Measurements from ENCODE around the gene ACTL6A. TPM values are rescaled to one million over a fixed set of nuclear protein-coding genes. Genes with fewer than 3 reads are reported as not detected.
A peak's percentile ranks its signal among the peaks of the same experiment; 100 is the strongest.

Gene ACTL6A
- total RNA-seq, 2 donors from 2014 or later: 37.2 to 49.7 TPM

DNA sequence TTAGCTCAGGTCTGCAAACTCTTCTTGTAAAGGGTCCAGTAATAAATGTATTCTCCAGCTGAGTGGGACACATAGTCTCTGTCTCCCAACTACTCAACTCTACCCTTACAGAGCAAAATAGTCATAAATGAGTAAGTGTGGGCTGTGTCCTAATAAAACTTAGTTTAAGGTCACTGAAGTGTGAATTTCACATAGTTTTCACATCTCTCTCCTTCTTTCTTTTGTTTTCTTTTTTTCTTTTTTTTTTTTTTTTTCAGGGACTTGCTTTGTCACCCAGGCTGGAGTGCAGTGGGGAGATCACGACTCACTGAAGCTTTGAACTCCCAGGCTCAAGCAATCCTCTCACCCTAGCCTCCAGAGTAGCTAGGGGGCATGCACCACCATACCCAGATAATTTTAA, 1.9 kb upstream of the ACTL6A start:
- Histone ChIP-seq H3K9ac (ENCODE audit: low read depth in 2 of 2, low read length in 2 of 2) (no peak overlapping the region), H3K36me3 (no peaks in the 10 kb centered on the region), H3K4me1 (peaks cover 7% of the 10 kb centered on the region), H3K9me3 (no peaks in the 10 kb centered on the region), H3K4me3 (no peak overlapping the region), H3K27ac (no peak overlapping the region), H3K27me3 (no peaks in the 10 kb centered on the region)
- no peak for DNase-seq
- TF ChIP-seq CTCF (IDR thresholded peaks at IDR 0.05): no peak
- intact Hi-C loops (cut with DNase I): loop anchor here (10.0 kb wide), 1 partner anchor 236 kb away; the partner anchor contains the start of gene ZNF639

DNA sequence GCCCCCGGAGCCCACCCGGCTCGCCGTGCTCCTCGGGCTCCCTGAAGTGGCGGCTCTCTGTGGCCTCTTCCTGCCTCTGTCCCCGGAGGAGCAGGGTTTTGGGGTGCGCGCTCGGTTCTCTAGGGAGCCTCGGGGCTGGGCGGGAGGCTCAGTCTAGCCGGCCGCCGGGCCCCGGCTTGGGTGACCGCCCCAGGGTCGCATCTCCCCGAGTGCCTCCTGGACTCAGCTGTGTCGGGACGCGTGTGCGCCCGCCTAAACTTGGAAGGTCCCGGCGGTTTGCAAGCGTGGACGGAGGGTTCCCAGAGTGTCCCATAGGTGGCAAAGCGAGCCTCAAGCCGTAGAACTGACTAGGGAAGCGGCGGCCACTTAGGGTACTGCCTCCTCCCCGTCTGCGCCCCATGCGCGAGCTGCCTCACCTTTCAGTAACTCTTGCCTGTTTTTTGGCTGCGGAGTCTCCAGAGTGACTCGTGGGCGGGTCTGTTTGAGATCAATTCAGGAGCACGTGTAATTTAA, 601 bp downstream of the ACTL6A start:
- intact Hi-C loops (cut with DNase I): loop anchor here (10.0 kb wide), 1 partner anchor 239 kb away; the partner anchor contains the start of gene ZNF639
- Histone ChIP-seq H3K9ac (ENCODE audit: low read depth in 2 of 2, low read length in 2 of 2) (peak overlapping the region; percentile 73 to 77), H3K36me3 (no peaks in the 10 kb centered on the region), H3K27ac (peak overlapping the region; percentile 85), H3K27me3 (no peaks in the 10 kb centered on the region), H3K9me3 (no peaks in the 10 kb centered on the region), H3K4me1 (peaks cover 7% of the 10 kb centered on the region), H3K4me3 (peak overlapping the region; percentile 91)
- TF ChIP-seq CTCF (IDR thresholded peaks at IDR 0.05): peak; percentile 57
- peak; percentile 61 for DNase-seq

GRCh38 chr3:179565496-179565895, 2.8 kb downstream of the ACTL6A start:
- Histone ChIP-seq H3K9me3 (no peaks in the 10 kb centered on the region), H3K27me3 (no peaks in the 10 kb centered on the region), H3K4me3 (no peak overlapping the region), H3K9ac (ENCODE audit: low read depth in 2 of 2, low read length in 2 of 2) (no peak overlapping the region), H3K36me3 (no peaks in the 10 kb centered on the region), H3K27ac (no peak overlapping the region), H3K4me1 (peaks cover 7% of the 10 kb centered on the region)
- DNase-seq: no peak
- TF ChIP-seq CTCF (IDR thresholded peaks at IDR 0.05): no peak
- intact Hi-C loops (cut with DNase I): loop anchor here (10.0 kb wide), 1 partner anchor 241 kb away; the partner anchor contains the start of gene ZNF639

DNA sequence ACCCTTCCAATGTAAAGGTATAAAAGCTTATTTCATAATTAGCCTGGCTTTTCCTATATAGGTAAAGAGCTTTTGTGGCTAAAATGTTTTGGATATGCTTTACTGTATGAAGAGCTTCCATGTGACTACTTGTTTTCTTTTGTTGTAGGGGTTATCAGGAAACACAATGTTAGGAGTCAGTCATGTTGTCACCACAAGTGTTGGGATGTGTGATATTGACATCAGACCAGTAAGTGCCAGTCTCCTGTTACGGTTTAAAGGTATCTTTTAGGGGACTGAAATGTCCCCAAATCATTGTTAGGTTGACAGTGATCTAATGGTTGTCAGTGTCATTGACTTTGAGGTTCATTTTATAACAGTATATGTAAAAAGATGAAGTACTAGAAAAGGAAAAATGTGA, 18.3 kb downstream of the ACTL6A start:
- no peak for TF ChIP-seq CTCF (IDR thresholded peaks at IDR 0.05)
- H3K9me3 ChIP-seq: no peaks in the 10 kb centered on the region
- intact Hi-C loops (cut with DNase I): no loop called here
- H3K4me1 ChIP-seq: no peaks in the 10 kb centered on the region
- no peak for DNase-seq
- H3K36me3 ChIP-seq: peaks cover 16% of the 10 kb centered on the region
- no peaks in the 10 kb centered on the region for H3K27me3 ChIP-seq
- no peak overlapping the region for H3K27ac ChIP-seq
- no peak overlapping the region for H3K4me3 ChIP-seq
- no peak overlapping the region for H3K9ac ChIP-seq (ENCODE audit: low read depth in 2 of 2, low read length in 2 of 2)

DNA sequence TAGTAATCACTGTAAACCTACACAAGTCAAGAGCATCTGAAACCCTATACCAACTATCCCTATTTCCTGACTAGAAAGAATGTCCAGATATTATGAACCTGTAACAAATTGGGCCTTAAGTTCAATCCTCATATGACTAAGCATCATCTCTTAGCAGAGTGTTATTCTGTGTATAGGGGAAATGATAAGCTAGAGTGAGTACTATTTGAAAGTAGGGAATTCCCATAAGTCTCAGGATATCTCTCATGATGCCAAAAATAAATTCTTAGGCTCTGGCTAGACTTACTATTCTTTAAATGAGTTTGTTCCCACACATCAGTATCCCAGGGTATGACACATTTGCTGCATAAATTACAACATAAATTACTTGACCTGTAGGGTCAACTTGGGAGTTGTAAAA, 26.4 kb downstream of the ACTL6A start:
- intact Hi-C loops (cut with DNase I): no loop called here
- no peak for DNase-seq

More for the DNA sequence above, 26.4 kb downstream of the ACTL6A start:
- TF ChIP-seq CTCF (IDR thresholded peaks at IDR 0.05): no peak
- Histone ChIP-seq H3K9me3 (no peaks in the 10 kb centered on the region), H3K9ac (ENCODE audit: low read depth in 2 of 2, low read length in 2 of 2) (no peak overlapping the region), H3K27me3 (no peaks in the 10 kb centered on the region), H3K27ac (no peak overlapping the region), H3K36me3 (peaks cover 30% of the 10 kb centered on the region), H3K4me1 (no peaks in the 10 kb centered on the region), H3K4me3 (no peak overlapping the region)

All from colonic mucosa (tissue), 4 donors.